Measurements from ENCODE around the gene ZNF548.
A peak's percentile ranks its signal among the peaks of the same experiment; 100 is the strongest.
"Not testable (repeated sequence)": the region's sequence is repeated elsewhere in the genome, so short reads cannot be mapped to it uniquely, and the experiment has no call there.

The ZNF548 gene

DNA sequence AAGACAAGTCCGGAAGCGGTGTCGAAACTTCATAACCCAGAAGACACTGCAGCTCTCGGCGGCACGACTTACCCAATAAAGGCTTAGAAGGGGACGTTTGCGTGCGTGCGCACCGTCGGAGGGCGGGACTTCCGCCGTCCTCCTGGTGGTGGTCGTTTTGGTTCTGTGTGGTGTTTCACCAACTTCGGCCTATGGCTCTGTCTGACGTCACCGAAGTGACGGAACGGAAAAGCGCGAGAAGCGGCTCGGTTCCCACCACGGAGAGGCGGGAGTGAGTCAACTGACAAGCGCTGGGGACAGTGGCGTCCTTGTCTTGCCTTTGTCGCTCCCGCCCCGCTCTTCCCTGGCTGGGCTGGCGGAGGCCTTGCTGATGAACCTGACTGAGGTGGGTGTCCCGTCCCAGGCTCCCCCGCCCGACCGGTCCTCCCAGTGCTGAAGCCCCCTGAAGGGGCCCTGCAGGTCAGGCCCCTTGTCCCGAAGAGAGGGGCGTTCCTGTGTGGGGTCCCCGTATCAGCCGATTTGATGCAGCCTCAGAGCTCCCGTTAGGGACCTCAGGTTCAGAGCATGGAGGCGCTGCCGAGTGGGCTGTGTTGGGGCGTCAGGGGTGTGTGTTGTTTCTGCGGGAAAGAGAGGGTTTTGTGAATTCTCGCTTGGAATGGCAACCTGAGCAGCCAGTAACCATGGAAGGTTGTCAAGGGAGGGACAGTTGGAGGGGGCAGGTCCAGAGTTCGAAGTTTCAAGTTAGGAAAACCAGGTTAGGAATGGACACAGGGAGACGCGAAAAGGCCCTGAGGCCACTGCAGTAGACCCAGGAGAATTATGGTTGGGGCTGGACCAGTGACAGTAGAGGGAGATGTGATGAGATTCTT is at the start of gene ZNF548:
Gene ZNF548, plus strand, starts transcription at position 125 of the 869 bp plus-strand sequence. Its CDS starts 246 bp downstream, at position 371.
- peak; percentile 95 for DNase-seq

GRCh38 chr19:57342582-57342981 is 47.1 kb upstream of the ZNF548 start:
- DNase-seq: no peak

DNA sequence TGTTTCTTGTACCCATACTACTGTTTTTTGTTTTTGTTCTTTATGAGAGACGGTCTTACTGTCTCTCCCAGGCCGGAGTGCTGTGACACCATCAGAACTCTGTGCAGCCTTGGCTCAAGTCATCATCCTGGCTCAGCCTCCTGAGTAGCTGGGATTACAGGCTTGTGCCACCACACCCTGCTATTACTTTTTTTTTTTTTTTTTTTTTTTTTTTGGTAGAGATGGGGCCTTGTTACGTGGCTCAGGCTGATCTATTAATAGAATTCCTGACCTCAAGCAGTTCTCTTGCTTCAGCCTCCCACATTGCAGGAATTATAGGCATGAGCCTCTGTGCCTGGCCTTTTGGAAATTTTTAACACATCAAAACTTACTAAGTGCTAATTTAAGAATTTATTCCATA is 41.5 kb upstream of the ZNF548 start:
- DNase-seq: no peak

DNA sequence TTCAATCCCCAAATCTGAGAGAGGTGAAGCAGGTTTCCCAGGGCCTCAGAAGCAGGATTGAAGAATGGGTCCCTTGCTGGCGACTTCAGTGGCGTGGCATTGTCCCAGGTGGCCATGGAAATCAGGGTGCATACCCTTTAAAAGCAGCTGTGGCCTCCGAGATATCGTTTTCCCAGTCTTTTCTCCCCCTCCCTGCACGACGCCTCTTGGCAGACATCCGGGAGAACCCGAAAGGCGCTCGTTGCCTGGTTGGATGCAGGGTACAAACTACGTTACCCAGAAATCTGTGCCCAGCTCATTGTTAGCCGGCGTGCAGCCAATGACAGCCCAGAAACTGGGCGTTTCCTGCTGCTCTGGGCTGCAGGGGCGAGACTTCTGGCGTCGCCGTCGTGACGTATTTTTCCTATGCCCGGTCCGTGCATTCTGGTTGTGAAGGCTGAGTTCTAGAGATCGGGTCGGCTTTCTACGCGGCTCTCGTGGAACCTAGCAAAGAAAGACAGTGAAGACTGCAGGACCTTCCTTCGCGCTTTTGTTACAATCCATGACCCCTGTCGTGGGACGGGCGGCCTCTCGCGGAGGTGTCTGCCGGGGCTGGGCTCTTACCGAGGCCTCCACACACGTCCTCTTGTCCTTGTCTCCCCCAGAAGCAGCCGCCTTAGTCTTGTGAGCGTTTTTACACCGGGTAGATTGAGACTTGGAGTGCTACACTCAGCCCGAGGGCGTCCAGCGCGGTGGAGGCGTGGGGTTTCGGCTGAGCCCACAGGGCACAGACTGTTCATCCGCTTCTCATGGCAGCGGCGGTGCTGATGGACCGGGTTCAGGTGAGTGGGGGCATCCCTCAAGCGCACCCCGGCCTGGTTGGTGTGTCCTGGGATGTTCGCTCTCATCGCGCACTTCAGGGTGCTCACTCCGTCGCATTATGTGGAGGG is 38.5 kb upstream of the ZNF548 start, which contains the start of gene ZNF304:
Gene ZNF304, plus strand, starts transcription at position 395 of the 929 bp plus-strand sequence. Its CDS starts 394 bp downstream, at position 789.
- peak; percentile 88 for DNase-seq

DNA sequence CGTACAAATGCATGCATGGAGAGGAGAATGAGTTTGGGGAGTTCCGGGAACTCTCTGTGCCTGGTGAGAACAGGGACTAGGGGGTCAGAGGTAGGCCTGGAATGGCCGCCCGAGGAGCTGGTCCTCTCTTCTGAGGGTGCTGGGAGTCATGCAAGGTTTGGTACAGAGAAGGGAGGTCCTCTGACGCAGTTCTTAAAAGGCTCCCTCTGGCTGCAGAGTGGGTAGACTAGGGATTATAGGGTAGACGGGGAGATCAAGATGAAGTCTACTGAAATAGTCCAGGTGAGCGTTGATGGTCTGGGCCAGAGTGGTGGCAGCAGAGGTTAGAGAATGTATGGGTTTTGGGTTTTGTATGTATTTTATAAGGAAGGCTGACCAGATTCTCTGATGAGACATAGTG is 37.8 kb upstream of the ZNF548 start:
- no peak for DNase-seq

DNA sequence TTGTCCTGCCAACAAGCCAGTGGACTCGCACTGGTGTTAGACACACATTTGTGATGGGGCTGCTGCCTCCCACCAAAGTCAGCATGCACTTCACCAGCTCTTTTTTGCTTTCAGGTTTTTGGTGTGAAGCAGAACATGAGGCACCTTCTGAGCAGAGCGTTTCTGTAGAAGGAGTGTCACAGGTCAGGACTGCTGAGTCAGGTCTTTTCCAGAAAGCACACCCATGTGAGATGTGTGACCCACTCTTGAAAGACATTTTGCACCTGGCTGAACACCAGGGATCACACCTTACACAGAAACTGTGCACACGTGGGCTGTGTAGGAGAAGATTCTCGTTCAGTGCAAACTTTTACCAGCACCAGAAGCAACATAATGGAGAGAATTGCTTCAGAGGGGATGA is 33.7 kb upstream of the ZNF548 start:
- DNase-seq: no peak

GRCh38 chr19:57357406-57357805 is 32.2 kb upstream of the ZNF548 start:
- no peak for DNase-seq

DNA sequence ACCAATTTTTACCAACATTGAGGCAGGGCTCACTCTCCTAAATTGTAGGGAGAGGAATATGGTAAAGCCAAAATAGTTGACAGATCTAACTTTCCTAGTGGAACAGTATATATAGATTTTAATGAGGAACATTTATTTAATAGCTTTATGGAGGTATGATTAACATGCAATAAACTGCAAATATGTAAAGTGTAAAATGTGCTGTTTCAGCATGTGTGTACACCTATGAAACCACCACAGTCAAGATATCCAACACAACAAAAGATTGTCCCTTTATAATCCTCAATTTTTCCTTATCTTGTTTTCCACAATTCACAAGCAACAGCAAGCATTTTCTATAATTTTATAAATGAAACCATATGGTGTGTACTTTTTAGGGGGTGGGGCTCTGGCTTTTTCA is 30.4 kb upstream of the ZNF548 start:
- no peak for DNase-seq

DNA sequence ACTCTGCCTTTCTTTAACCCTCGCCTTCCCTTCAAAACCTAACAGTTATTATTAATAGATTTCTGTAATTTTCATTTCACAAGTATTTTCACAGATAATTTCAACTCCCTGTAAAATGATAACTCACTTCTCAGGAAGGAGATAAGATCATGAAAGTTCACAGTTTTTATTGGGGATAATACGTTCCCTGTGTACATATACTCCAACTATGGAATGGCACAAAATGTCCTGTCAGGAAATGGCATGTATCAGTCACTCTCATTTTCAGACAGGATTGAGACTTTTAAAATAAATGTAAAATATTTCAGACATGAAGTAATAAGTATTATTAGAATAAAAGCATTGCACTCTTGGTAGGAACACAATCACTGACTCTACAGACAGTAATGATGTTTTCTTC is 27.2 kb upstream of the ZNF548 start:
- DNase-seq: no peak

DNA sequence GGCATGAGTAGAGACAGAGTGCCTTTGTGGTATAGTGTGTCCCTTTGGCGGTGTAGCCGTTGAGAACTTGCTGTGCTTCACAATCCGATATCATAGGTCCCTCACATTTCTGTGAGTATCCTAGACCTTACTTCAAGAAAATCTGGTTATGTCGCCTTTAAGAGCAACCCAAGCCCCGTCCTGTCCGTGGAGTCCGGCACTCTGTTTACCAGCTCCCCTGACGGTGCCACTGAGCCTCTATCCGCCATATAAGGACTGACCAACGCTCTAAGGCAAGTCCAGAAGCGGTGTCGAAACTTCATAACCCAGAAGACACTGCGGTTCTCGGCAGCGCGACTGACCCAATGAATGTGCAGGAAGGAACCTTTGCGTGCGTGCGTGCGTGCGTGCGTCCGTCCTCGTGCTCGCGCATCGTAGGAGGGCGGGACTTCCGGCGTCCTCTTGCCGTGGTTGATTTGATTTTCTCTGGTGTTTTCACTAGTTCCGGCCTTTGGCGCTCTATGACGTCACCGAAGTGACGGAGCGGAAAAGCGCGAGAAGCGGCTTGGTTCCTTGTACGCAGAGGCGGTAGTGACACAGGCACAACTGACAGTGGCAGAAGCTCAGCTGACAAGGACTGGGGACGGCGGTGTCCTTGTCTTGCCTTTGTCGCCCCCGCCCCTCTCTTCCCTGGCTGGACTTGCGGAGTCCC is 26.5 kb upstream of the ZNF548 start, which contains the start of the genes TRAPPC2B and ZNF547:
Gene TRAPPC2B, plus strand, starts transcription at position 555 of the 691 bp plus-strand sequence. CDS start 1,283 bp downstream, outside the sequence.
Gene ZNF547, plus strand, starts transcription at position 555 of the 691 bp plus-strand sequence. CDS start 5,005 bp downstream, outside the sequence.
- peak; percentile 96 for DNase-seq

DNA sequence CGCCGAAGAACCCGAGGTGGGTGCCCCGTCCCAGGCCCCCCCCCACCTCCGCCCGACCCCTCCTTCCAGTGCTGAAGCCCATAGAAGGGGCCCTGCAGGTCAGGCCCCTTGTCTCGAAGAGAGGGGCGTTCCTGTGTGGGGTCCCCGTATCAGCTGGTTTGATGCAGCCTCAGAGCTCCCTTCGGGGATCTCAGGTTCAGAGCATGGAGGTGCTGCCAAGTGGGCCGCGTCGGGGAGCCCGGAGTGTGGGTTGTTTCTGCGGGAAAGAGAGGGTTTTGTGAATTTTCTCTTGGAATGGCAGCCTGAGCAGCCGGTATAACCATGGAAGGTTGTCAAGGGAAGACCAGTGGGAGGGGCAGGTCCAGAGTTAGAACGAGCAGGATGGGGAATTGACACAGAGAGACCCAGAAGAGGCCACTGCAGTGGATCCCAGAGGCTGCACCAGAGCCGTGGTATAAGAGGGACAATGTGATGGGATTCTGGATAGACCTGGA is 25.9 kb upstream of the ZNF548 start:
- DNase-seq: no peak

GRCh38 chr19:57366776-57367175 is 22.9 kb upstream of the ZNF548 start:
- DNase-seq: no peak

DNA sequence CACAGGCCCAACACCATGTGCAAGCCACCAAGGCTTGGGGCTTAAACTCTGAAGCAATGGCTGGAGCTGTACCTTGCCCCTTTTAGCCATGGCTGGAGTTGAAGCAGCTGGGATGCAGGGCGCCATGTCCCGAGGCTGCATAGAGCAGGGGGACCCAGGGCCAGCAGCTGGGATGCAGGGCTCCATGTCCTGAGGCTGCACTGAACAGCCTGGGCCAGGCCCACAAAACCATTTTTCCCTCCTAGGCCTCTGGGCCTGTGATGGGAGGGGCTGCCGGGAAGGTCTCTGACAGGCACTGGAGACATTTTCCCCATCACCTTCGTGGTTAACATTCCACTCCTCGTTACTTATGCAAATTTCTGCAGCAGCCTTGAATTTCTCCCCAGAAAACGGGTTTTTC is 15.5 kb upstream of the ZNF548 start:
- no peak for DNase-seq

GRCh38 chr19:57374647-57375046 is 15.0 kb upstream of the ZNF548 start:
- DNase-seq: not testable (repeated sequence)

DNA sequence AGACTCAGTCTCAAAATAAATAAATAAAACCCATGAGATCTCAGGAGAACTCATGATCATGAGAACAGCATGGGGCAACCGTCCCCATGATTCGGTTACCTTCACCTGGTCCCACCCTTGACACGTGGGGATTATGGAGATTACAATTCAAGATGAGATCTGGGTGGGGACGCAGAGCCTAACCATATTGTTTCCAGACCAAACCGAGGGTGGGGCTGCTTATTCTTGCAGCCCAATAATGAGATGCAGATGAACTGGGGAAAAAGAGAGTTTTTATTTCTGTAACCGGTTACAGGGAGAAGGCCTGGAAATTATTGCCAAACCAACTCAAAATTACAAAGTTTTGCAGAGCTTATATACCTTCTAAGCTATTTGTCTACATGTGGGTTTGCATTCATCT is 13.5 kb upstream of the ZNF548 start:
- no peak for DNase-seq

DNA sequence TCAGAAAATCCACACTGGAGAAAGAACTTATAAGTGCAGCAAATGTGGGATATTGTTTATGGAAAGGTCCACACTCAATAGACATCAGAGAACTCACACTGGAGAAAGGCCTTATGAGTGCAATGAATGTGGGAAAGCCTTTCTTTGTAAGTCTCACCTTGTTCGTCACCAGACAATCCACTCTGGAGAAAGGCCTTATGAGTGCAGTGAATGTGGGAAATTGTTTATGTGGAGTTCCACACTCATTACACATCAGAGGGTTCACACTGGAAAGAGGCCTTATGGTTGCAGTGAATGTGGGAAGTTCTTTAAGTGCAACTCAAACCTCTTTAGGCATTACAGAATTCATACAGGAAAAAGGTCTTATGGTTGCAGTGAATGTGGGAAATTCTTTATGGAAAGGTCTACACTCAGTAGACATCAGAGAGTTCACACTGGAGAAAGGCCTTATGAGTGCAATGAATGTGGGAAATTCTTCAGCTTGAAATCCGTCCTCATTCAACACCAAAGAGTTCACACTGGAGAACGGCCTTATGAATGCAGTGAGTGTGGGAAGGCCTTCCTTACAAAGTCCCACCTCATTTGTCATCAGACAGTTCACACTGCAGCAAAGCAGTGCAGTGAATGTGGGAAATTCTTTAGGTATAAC is 12.0 kb upstream of the ZNF548 start:
- DNase-seq: no peak

GRCh38 chr19:57380923-57381322 is 8.7 kb upstream of the ZNF548 start:
- DNase-seq: no peak

DNA sequence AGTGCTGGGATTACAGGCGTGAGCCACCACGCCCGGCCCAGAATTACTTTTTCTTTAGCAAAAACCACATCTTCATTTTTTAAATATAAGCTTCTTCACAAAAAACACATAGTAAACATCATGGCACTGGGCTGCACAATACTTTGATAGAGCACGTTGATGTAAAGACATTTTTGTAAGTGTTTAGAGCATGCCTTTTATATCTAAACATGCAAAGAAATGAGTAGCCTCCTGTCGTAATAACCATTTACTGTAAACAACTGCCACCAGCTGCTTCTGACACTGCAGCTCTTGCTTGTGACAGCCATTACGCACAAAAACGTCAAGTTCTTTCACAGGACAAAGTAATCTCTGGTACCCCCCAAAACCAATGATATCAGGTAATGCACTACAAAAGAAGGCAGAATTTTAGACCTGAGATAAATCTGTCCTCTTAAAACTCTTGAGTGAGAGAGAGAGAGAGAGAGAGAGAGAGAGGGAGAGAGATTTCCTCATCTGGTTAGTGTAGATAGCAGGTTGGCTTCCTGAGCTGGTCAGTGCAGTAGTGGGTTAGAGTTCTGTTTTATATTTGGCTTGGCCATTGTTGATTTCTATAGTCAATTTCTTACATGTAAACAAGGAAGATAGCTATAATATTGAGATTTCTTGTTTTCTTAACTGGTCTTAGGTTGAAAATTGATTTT is 6.7 kb upstream of the ZNF548 start:
- no peak for DNase-seq

DNA sequence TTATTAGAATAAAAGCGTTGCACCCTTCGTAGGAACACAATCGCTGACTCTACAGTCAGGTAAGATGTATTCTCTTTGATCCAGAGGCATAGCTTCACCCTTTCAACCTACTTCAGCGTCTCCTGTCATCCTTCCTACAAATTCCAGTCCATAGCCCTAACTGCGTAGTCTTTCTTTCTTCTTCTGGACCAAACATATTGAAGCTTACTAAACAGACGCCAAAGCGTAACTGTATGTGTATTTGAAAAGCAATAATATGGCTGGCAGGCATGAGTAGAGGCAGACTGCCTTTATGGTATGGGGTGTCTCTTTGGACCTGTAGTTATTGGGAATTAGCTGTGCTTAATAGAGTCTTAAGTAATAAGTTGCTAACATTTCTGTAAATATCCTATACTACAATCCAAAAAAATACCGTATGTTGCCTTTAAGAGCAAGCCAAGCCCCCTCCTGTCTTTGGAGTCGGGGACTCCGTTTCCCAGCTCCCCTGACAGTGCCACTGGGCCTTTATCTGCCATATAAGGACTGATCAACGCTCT is 392 bp upstream of the ZNF548 start:
- DNase-seq: no peak

DNA sequence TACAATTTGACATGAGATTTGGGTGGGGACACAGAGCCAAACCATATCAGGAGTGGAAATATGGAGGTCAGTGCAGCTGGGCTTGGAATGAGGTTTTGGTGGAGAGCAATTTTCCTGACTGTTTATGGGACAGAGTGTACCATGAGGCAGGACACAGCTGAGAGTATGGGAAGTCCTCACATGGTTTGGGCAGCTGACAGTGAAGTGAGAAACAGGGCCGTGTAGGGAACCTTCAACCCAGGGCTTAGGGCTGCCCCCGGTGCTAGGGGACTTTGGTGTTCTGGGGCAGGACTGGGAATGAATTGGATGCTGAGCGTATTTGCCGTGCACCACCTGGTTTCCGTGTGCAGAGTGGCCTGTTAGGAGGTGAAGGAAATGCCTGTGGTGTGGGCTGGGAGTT is 6.1 kb downstream of the ZNF548 start:
- DNase-seq: no peak

- DNase-seq: no peak
These were observed 9.2 kb downstream of the ZNF548 start for GRCh38 chr19:57398868-57399267.

Data from stimulated activated CD4-positive, alpha-beta T cell treated with anti-CD3 and anti-CD28 coated beads, Interleukin-15, amount 100 ng/mL, for 24 hours (primary cell).